Measurements from ENCODE around the gene NPB.

Gene NPB

GRCh38 chr17:81944858-81945257 lies 42.8 kb downstream of the NPB start:
- Mint-ChIP-seq H3K4me3 (no peak overlapping the region), H3K36me3 (no peaks in the 10 kb centered on the region), H3K4me1 (no peaks in the 10 kb centered on the region), H3K27ac (no peak overlapping the region), H3K9me3 (no peaks in the 10 kb centered on the region), H3K27me3 (peaks cover 43% of the 10 kb centered on the region)
- no peak for ATAC-seq

- Mint-ChIP-seq H3K27me3 (peaks cover 38% of the 10 kb centered on the region), H3K27ac (no peak within 1 kb of the TSS), H3K4me3 (no peak within 1 kb of the TSS), H3K4me1 (no peaks in the 10 kb centered on the region), H3K36me3 (no peaks in the 10 kb centered on the region), H3K9me3 (no peaks in the 10 kb centered on the region)
- no peak for ATAC-seq
Observed at GRCh38 chr17:81947189-81947588, 45.2 kb downstream of the NPB start, which contains the start of gene MYADML2. Gene MYADML2 (minus strand): TSS chr17:81947233. CDS start chr17:81941741, 5,492 bp downstream.

- no peak for ATAC-seq
- H3K4me3 Mint-ChIP-seq = no peak overlapping the region
- no peaks in the 10 kb centered on the region for H3K9me3 Mint-ChIP-seq
- no peaks in the 10 kb centered on the region for H3K4me1 Mint-ChIP-seq
- no peak overlapping the region for H3K27ac Mint-ChIP-seq
- peaks cover 38% of the 10 kb centered on the region for H3K27me3 Mint-ChIP-seq
- no peaks in the 10 kb centered on the region for H3K36me3 Mint-ChIP-seq
Observed at GRCh38 chr17:81948635-81949378, 46.8 kb downstream of the NPB start.

DNA sequence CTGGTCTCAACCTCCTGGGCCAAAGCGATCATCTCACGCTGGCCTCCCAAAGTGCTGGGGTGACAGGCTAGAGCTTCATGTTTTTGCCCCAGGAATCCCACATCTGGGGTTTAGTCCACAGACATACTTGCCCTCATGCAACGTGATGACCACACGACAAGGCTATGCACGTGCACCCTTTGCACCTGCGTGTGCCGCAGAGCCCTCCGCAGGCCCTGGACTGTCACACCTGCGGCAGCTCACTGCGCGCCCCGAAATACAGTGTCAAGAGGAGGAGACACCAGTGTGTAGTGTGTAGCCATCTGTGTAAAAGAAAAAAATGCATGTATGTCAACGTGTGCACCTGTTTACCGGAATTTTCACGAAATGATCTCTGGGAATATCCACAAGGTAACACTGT lies 48.5 kb downstream of the NPB start:
- no peak for ATAC-seq
- peaks cover 38% of the 10 kb centered on the region for H3K27me3 Mint-ChIP-seq
- no peaks in the 10 kb centered on the region for H3K4me1 Mint-ChIP-seq
- H3K27ac Mint-ChIP-seq = no peak overlapping the region
- H3K9me3 Mint-ChIP-seq = no peaks in the 10 kb centered on the region
- H3K4me3 Mint-ChIP-seq = no peak overlapping the region
- H3K36me3 Mint-ChIP-seq = no peaks in the 10 kb centered on the region

DNA sequence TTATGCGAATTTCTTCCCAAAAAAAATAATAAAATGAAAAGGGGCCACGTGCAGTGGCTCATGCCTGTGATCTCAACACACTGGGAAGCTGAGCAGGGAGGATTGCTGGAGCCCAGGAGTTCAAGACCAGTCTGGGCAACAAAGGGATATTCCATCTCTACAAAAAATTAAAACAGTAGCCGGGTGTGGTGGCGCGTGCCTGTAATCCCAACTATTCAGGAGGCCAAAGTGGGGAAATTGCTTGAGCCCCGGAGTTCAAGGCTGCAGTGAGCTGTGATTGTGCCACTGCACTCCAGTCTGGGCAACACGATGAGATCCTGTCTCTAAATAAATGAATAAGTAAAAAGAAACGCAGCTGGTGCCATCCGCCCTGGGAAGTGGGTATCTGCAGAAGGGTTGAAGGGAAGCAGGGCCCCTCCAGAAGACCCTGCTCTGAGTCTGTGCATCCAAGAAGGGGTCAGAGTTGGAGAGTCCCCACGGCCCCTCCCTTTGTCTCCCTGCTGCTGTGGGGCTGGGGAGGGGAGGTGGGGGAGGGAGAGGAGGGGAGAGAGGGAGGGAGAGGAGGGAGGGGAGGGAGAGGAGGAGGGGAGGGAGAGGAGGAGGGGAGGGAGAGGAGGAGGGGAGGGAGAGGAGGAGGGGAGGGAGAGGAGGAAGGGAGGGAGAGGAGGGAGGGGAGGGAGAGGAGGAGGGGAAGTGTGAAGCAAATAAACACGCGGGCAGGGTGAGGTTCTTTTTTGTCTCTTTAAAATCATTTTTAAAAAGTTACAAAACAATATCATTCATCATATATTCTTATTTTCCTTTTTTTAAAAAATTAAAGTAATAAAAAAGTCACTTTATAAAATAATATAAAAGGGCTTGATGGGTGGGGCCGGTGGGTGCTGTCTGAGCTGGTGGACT lies 50.0 kb downstream of the NPB start:
- Mint-ChIP-seq H3K36me3 (no peaks in the 10 kb centered on the region), H3K27me3 (peaks cover 45% of the 10 kb centered on the region), H3K9me3 (no peaks in the 10 kb centered on the region), H3K4me3 (no peak overlapping the region), H3K4me1 (no peaks in the 10 kb centered on the region), H3K27ac (no peak overlapping the region)
- ATAC-seq = no peak
